Measurements from ENCODE around the gene BPIFB1. TPM values are rescaled to one million over a fixed set of nuclear protein-coding genes. Genes with fewer than 3 reads are reported as not detected.

The BPIFB1 gene
- total and polyA plus RNA-seq, 2 of the 8 experiments (the other 6 are each of a cell fraction or from before 2014, with no cell fraction given) = not detected

DNA sequence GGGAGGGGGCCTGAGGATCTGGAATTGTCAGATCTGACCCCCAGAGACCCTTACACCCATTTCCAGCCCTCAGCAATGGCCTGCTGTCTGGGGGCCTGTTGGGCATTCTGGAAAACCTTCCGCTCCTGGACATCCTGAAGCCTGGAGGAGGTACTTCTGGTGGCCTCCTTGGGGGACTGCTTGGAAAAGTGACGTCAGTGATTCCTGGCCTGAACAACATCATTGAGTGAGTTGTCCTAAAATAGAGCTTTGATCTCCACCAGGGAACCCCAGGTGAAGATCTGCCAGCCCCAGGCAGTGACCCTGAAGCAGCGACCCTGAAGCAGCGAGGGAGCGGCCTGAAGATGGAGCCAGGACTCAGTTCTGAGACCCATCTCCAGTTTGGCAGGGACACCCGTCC lies 45.0 kb upstream of the BPIFB1 start:
- no peak overlapping the region for H3K9ac ChIP-seq (replicated peaks in 1 of 4; ENCODE audit: extremely low read depth in 1 of 4, low read depth in 3 of 4, low read length in 3 of 4)
- TF ChIP-seq RAD21 (IDR thresholded peaks at IDR 0.05 in 1 of 2, conservative IDR thresholded peaks at IDR 0.05 in 1 of 2; ENCODE audit: low read depth in 2 of 2, low read length in 2 of 2) = no peak
- TF ChIP-seq CREB1 (IDR thresholded peaks at IDR 0.05) = no peak
- no peak for TF ChIP-seq SP1 (IDR thresholded peaks at IDR 0.05; ENCODE audit: low read depth, low read length)
- TF ChIP-seq KDM1A (IDR thresholded peaks at IDR 0.05; ENCODE audit: borderline replicate concordance, low read length) = no peak
- no peak for TF ChIP-seq GABPA (IDR thresholded peaks at IDR 0.05; ENCODE audit: borderline replicate concordance, insufficient read depth, low read length)
- TF ChIP-seq SP2 (IDR thresholded peaks at IDR 0.05; ENCODE audit: low read length) = no peak
- no peak overlapping the region for H3K4ac ChIP-seq (replicated peaks; ENCODE audit: insufficient read length, low read depth, low read length)
- no peak overlapping the region for H4K5ac ChIP-seq (ENCODE audit: insufficient read length, low read depth, low read length)
- no peak overlapping the region for H3K27ac ChIP-seq (ENCODE audit: low read depth, low read length)
- no peak overlapping the region for H2BK12ac ChIP-seq (ENCODE audit: low read depth, low read length)
- ChIA-PET POLR2A (ENCODE audit: partially characterized antibody) (no interaction called here), CTCF (ENCODE audit: partially characterized antibody) (interaction anchor here (4.1 kb wide), 1 partner anchor 24 kb away, joined by 14 read pairs; no protein-coding TSS in a partner anchor)
- no peaks in the 10 kb centered on the region for H3K27me3 ChIP-seq (replicated peaks in 1 of 4; ENCODE audit: control insufficient read depth in 3 of 4, extremely low read depth in 1 of 4, insufficient read depth in 3 of 4, low read length in 3 of 4)
- FAIRE-seq (no peak), DNase-seq (ENCODE audit: low read depth in 1 of 2, low spot score in 2 of 2) (no peak)
- no peak overlapping the region for H3K4me2 ChIP-seq (ENCODE audit: insufficient read depth in 1 of 2, low read depth in 2 of 2, low read length in 2 of 2)
- H2BK5ac ChIP-seq (ENCODE audit: low read depth, low read length) = no peak overlapping the region
- no peak overlapping the region for H4K8ac ChIP-seq (ENCODE audit: extremely low read depth, insufficient read depth, low read length)
- no peak overlapping the region for H3K14ac ChIP-seq (ENCODE audit: insufficient read length)
- H2BK120ac ChIP-seq (replicated peaks; ENCODE audit: low read depth, low read length) = no peak overlapping the region
- no peak overlapping the region for H2AFZ ChIP-seq (ENCODE audit: low read length)
- H4K20me1 ChIP-seq (replicated peaks in 1 of 2; ENCODE audit: control insufficient read depth in 1 of 2, insufficient read depth in 2 of 2, low read length in 2 of 2) = no peaks in the 10 kb centered on the region
- no peaks in the 10 kb centered on the region for H3K36me3 ChIP-seq (ENCODE audit: control insufficient read depth in 2 of 4, insufficient read depth in 4 of 4, low read length in 3 of 4)
- no peak overlapping the region for H2BK15ac ChIP-seq (ENCODE audit: low read length)
- no peaks in the 10 kb centered on the region for H3K4me1 ChIP-seq (replicated peaks in 1 of 4; ENCODE audit: control insufficient read depth in 3 of 4, insufficient read depth in 4 of 4, low read length in 3 of 4)
- no peak overlapping the region for H3K18ac ChIP-seq (ENCODE audit: extremely low read depth, low read length)
- H2AK5ac ChIP-seq (ENCODE audit: low read depth, low read length) = no peak overlapping the region
- no peaks in the 10 kb centered on the region for H3K79me2 ChIP-seq (ENCODE audit: control insufficient read depth in 1 of 2, insufficient read depth in 2 of 2, low read length in 2 of 2)
- no peak overlapping the region for H3K56ac ChIP-seq (replicated peaks; ENCODE audit: insufficient read length, low read depth, low read length)
- H2BK20ac ChIP-seq (ENCODE audit: low read length) = no peak overlapping the region
- no peak overlapping the region for H3K4me3 ChIP-seq (ENCODE audit: extremely low read depth in 1 of 4, insufficient read depth in 2 of 4, low read depth in 3 of 4, low read length in 4 of 4)
- H3K23ac ChIP-seq (ENCODE audit: insufficient read length) = no peak overlapping the region
- H3K23me2 ChIP-seq (ENCODE audit: low read depth, low read length) = peaks cover 3% of the 10 kb centered on the region; the same call in 1 of the 2 replicates
- H3K79me1 ChIP-seq (ENCODE audit: low read depth, low read length) = no peaks in the 10 kb centered on the region
- no peaks in the 10 kb centered on the region for H3K9me3 ChIP-seq (ENCODE audit: insufficient read depth in 2 of 2, low read depth in 1 of 2, low read length in 1 of 2)
- WGBS, 2 experiments (ENCODE audit: extremely low coverage in 1 of 2, insufficient coverage in 1 of 2, insufficient read length in 1 of 2, insufficient replicate concordance in 2 of 2, low coverage in 1 of 2, low lambda C conversion rate in 2 of 2, missing lambda C conversion rate in 1 of 2) = 74% methylated on average over 6 of the region's 6 CpGs; no CpG with 5 or more reads in 1 of the 2 experiments
- H4K91ac ChIP-seq (replicated peaks; ENCODE audit: insufficient read length, low read length) = no peak overlapping the region

Measured in H1 (cell line).